Thyroid gland (tissue), 4 donors: ENCODE measurements around the gene ACACA. TPM values are rescaled to one million over a fixed set of nuclear protein-coding genes. Genes with fewer than 3 reads are reported as not detected.

Source experiments
- DNase-seq, 2 donors: peaks; one replicate each; pipeline ENCODE4 v3.0.0-alpha.2; 2019
- H3K27ac ChIP-seq, 3 donors: fragments of 200-600 bp; sonication (generic); 1 replicate in 2 of 3; 2 replicates in 1 of 3; pipeline ENCODE4 v1.5.1; 2016 to 2019; ENCODE audit warnings: mild to moderate bottlenecking in 1 of 3, moderate library complexity in 1 of 3
- H3K27me3 ChIP-seq: fragments of 200-600 bp; sonication (generic); one replicate; pipeline ENCODE4 v1.5.1; 2019
- H3K36me3 ChIP-seq, 2 donors: fragments of 200-600 bp; sonication (generic); one replicate each; pipeline ENCODE4 v1.5.1; 2016 to 2019
- H3K4me1 ChIP-seq, 2 donors: fragments of 200-600 bp; sonication (generic); one replicate each; pipeline ENCODE4 v1.5.1; 2017 to 2019
- H3K4me3 ChIP-seq, 3 donors: fragments of 200-600 bp; sonication (generic); replicated peaks in 1 of 3; 1 replicate in 2 of 3; 2 replicates in 1 of 3; pipeline ENCODE4 v1.5.1; 2016; ENCODE audit warnings: mild to moderate bottlenecking in 1 of 3
- H3K9me3 ChIP-seq: fragments of 200-600 bp; sonication (generic); one replicate; pipeline ENCODE4 v1.5.1; 2017
- POLR2A ChIP-seq, 2 donors: fragments of 450-650 bp; IDR thresholded peaks; one replicate each; pipeline ENCODE4 v1.6.1; 2017; ENCODE audit warnings: antibody characterized with exemption in 2 of 2, mild to moderate bottlenecking in 2 of 2, moderate library complexity in 1 of 2
- WGBS, 2 donors: methylation state at CpG; one replicate each; pipeline ENCODE4 v1.1.5; 2017; 5-methylcytosine and 5-hydroxymethylcytosine counted together
- intact Hi-C: fragments of 100-400 bp; cut with DNase I; formaldehyde crosslinking; loops from one replicate; pipeline ENCODE4 v1.15.1; 2023
- total RNA-seq, 4 donors: library from RNA; depleted of rRNA; stranded (reverse); fragments of >200 nt; gene quantifications; one replicate each; pipeline ENCODE4 v1.2.3, GENCODE V29; 2016
- TF ChIP-seq, protein P1 (sequence below), 6 experiments: fragments of 200-600 bp in 3 of 6; fragments of 450-650 bp in 3 of 6; sonication (generic) in 3 of 6; IDR thresholded peaks; one replicate each; pipeline ENCODE4 v1.5.1; 2016 to 2019; ENCODE audit warnings: antibody characterized with exemption in 6 of 6, mild to moderate bottlenecking in 2 of 6, inconsistent platforms in 1 of 6, moderate library complexity in 1 of 6

ACACA gene
- total RNA-seq, 4 donors from 2014 or later: 27.2 to 55.7 (median 38.4) TPM

GRCh38 chr17:37344519-37344918 lies 62.1 kb downstream of the ACACA start:
- Histone ChIP-seq H3K4me1 (no peaks in the 10 kb centered on the region), H3K27me3 (no peaks in the 10 kb centered on the region), H3K27ac (no peak overlapping the region), H3K36me3 (no peaks in the 10 kb centered on the region), H3K4me3 (no peak overlapping the region), H3K9me3 (no peaks in the 10 kb centered on the region)
- TF ChIP-seq, protein P1, sequence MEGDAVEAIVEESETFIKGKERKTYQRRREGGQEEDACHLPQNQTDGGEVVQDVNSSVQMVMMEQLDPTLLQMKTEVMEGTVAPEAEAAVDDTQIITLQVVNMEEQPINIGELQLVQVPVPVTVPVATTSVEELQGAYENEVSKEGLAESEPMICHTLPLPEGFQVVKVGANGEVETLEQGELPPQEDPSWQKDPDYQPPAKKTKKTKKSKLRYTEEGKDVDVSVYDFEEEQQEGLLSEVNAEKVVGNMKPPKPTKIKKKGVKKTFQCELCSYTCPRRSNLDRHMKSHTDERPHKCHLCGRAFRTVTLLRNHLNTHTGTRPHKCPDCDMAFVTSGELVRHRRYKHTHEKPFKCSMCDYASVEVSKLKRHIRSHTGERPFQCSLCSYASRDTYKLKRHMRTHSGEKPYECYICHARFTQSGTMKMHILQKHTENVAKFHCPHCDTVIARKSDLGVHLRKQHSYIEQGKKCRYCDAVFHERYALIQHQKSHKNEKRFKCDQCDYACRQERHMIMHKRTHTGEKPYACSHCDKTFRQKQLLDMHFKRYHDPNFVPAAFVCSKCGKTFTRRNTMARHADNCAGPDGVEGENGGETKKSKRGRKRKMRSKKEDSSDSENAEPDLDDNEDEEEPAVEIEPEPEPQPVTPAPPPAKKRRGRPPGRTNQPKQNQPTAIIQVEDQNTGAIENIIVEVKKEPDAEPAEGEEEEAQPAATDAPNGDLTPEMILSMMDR (IDR thresholded peaks at IDR 0.05): no peak
- TF ChIP-seq POLR2A (IDR thresholded peaks at IDR 0.05): no peak
- DNase-seq: no peak
- intact Hi-C loops: no loop called here
- WGBS, 2 donors: 95 to 96% methylated on average over 4 of the region's 4 CpGs

DNA sequence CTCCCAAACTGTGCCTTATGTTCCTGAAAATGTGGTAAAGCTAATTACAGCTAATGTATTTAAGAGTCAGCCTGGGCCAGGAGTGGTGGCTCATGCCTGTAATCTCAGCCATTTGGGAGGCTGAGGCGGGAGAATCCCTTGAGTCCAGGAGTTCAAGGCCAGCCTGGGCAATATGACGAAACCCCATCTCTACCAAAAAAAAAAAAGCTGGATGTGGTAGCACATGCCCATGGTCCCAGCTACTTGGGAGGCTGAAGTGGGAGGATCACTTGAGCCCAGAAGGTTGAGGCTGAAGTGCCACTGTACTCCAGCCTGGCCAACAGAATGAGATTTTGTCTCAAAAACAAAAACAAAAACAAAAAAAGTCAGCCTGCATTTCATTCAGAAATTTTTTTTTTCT lies 64.0 kb downstream of the ACACA start:
- H3K9me3 ChIP-seq: no peaks in the 10 kb centered on the region
- no peaks in the 10 kb centered on the region for H3K36me3 ChIP-seq
- no peak overlapping the region for H3K27ac ChIP-seq
- 66 to 100% methylated on average over 2 of the region's 2 CpGs for WGBS, 2 donors
- intact Hi-C loops: no loop called here
- H3K4me1 ChIP-seq: no peaks in the 10 kb centered on the region
- H3K4me3 ChIP-seq: no peak overlapping the region
- DNase-seq: no peak
- no peak for TF ChIP-seq POLR2A (IDR thresholded peaks at IDR 0.05)
- TF ChIP-seq, protein P1 (IDR thresholded peaks at IDR 0.05): no peak
- no peaks in the 10 kb centered on the region for H3K27me3 ChIP-seq

DNA sequence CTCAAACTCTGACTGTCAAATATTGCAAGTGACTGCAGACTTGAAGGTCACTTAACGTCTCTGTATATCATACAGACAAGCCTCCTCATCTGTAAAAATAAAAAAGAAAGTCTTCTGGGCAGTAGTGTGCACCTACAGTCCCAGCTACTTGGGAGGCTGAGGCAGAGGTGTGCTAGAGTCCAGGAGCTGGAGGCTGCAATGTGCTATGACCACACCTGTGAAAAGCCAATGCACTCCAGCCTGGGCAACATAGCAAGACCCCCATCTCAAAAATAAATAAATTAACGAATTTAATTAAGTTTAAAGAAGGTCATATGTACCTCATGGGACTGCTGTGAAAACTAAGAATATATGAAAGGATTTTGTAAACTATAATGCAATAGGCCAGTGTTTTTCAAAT lies 65.8 kb downstream of the ACACA start:
- Histone ChIP-seq H3K4me3 (no peak overlapping the region), H3K27me3 (no peaks in the 10 kb centered on the region), H3K4me1 (no peaks in the 10 kb centered on the region), H3K9me3 (no peaks in the 10 kb centered on the region), H3K36me3 (no peaks in the 10 kb centered on the region), H3K27ac (no peak overlapping the region)
- no peak for TF ChIP-seq POLR2A (IDR thresholded peaks at IDR 0.05)
- TF ChIP-seq, protein P1 (IDR thresholded peaks at IDR 0.05): no peak
- intact Hi-C loops: no loop called here
- 91 to 96% methylated on average over 2 of the region's 2 CpGs for WGBS, 2 donors
- DNase-seq: no peak

DNA sequence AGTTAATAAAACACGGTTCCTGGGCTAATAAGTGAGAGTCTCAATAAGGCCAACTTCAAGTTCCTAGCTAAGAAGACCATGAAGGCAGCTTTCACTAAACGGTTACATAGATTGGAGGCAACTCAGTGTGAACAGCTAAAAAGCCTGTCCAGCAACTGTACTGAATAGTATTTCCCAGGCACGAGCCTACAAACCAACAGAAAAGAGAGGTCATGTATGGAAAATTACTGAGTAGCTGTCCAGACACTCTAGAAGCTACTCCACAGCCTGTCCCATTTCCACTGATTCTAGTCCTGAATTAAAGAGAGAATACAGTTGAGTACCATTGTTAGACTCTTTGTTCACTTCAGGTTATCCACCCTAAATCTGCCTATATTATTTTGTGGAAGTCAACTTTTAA lies 67.3 kb downstream of the ACACA start:
- intact Hi-C loops: no loop called here
- H3K27ac ChIP-seq: no peak overlapping the region

DNA sequence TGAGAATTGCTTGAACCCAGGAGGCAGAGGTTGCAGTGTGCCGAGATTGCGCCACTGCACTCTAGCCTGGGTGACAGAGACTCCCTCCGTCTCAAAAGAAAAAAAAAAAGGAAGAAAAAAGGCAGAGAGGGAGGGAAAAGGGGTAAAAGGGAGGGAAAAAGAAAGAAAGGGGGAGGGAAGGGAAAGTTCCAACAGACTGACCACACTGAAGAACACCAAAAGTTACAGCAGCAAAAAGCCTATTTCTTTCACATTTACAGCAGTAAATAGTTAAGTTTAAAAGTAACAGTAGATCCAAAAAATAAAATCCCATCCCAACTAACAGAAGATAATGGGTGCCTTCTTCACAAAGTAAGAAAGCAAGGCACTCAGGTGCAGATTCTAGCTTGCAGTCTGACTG lies 67.8 kb downstream of the ACACA start:
- WGBS, 2 donors: 91 to 98% methylated on average over 3 of the region's 3 CpGs

More for the DNA sequence above, 67.3 kb downstream of the ACACA start:
- no peaks in the 10 kb centered on the region for H3K27me3 ChIP-seq
- no peaks in the 10 kb centered on the region for H3K9me3 ChIP-seq
- no peaks in the 10 kb centered on the region for H3K4me1 ChIP-seq
- DNase-seq: no peak
- WGBS, 2 donors: 46 to 50% methylated on average over 3 of the region's 3 CpGs
- TF ChIP-seq POLR2A (IDR thresholded peaks at IDR 0.05): no peak
- no peaks in the 10 kb centered on the region for H3K36me3 ChIP-seq
- H3K4me3 ChIP-seq: no peak overlapping the region

More for the DNA sequence above, 67.8 kb downstream of the ACACA start:
- intact Hi-C loops: no loop called here
- Histone ChIP-seq H3K4me3 (no peak overlapping the region), H3K27ac (no peak overlapping the region), H3K36me3 (no peaks in the 10 kb centered on the region), H3K27me3 (no peaks in the 10 kb centered on the region), H3K4me1 (no peaks in the 10 kb centered on the region), H3K9me3 (no peaks in the 10 kb centered on the region)
- no peak for DNase-seq
- no peak for TF ChIP-seq POLR2A (IDR thresholded peaks at IDR 0.05)
- TF ChIP-seq, protein P1 (IDR thresholded peaks at IDR 0.05): no peak
